ENCODE results near the gene ANKRD6.

DNA sequence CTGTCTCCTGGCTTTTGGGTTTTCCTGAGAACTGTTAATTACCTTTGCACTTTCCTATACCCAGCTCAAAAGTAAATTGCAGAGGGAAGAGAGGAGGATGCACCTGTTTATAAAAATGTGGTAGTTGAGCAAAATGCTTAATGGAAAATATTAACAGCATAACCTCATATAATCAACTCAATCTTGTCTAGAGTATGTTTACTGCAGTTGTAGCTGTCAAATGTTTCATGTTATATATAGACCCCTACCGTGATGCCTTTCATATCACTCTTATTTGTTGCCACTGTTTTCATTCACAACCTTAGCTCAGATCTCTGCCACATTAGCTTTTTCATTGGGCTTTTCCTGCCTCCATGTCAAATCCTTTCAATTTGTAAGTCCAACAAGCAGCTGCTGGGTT is 36.0 kb downstream of the ANKRD6 start:
- TF ChIP-seq, protein P1, sequence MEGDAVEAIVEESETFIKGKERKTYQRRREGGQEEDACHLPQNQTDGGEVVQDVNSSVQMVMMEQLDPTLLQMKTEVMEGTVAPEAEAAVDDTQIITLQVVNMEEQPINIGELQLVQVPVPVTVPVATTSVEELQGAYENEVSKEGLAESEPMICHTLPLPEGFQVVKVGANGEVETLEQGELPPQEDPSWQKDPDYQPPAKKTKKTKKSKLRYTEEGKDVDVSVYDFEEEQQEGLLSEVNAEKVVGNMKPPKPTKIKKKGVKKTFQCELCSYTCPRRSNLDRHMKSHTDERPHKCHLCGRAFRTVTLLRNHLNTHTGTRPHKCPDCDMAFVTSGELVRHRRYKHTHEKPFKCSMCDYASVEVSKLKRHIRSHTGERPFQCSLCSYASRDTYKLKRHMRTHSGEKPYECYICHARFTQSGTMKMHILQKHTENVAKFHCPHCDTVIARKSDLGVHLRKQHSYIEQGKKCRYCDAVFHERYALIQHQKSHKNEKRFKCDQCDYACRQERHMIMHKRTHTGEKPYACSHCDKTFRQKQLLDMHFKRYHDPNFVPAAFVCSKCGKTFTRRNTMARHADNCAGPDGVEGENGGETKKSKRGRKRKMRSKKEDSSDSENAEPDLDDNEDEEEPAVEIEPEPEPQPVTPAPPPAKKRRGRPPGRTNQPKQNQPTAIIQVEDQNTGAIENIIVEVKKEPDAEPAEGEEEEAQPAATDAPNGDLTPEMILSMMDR (IDR thresholded peaks at IDR 0.05): no peak
- TF ChIP-seq POLR2A (IDR thresholded peaks at IDR 0.05): no peak

Measured in right lobe of liver (tissue), 4 donors.